PC-3 (cell line): ENCODE measurements around the gene CD2AP.

ENCODE experiments used
- EZH2 ChIP-seq: fragments of 300-600 bp; sonication (generic); IDR thresholded peaks from one replicate; pipeline ENCODE4 v1.6.1; 2017; ENCODE audit warnings: antibody characterized with exemption, mild to moderate bottlenecking, low read length; ENCODE audit not compliant: unreplicated experiment
- EZH2phosphoT487 ChIP-seq: fragments of 300-600 bp; sonication (generic); IDR thresholded peaks from 2 replicates; pipeline ENCODE4 v1.6.1; 2018; ENCODE audit warnings: mild to moderate bottlenecking, antibody characterized with exemption, low read length, borderline replicate concordance
- TF ChIP-seq, protein P1 (sequence below): fragments of 300-600 bp; sonication (generic); conservative IDR thresholded peaks from 2 replicates; pipeline ENCODE4 v1.5.1; 2017; ENCODE audit warnings: antibody characterized with exemption, low read depth, mild to moderate bottlenecking, low read length

DNA sequence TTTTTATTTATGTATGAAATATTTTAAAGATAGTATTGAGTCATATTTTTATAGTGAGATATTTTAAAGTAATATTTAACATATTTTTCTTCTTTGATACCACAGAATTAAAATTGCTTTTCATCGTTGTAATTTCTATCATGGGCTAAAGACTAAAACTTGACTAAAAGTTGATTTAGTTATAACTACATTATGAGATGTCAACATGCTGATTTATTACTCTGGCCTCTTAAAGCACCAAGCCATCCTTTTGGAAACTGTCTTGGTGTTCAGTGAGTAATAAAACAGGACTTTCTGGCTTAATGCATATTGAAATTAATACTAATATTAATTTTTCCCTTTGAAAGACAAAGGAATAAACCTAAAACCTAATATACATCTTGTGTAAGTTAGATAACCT lies 125.6 kb downstream of the CD2AP start:
- TF ChIP-seq, protein P1, sequence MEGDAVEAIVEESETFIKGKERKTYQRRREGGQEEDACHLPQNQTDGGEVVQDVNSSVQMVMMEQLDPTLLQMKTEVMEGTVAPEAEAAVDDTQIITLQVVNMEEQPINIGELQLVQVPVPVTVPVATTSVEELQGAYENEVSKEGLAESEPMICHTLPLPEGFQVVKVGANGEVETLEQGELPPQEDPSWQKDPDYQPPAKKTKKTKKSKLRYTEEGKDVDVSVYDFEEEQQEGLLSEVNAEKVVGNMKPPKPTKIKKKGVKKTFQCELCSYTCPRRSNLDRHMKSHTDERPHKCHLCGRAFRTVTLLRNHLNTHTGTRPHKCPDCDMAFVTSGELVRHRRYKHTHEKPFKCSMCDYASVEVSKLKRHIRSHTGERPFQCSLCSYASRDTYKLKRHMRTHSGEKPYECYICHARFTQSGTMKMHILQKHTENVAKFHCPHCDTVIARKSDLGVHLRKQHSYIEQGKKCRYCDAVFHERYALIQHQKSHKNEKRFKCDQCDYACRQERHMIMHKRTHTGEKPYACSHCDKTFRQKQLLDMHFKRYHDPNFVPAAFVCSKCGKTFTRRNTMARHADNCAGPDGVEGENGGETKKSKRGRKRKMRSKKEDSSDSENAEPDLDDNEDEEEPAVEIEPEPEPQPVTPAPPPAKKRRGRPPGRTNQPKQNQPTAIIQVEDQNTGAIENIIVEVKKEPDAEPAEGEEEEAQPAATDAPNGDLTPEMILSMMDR: no peak
- TF ChIP-seq EZH2phosphoT487 (no peak), EZH2 (no peak)
